ENCODE data around the gene PPP3CA.

Gene PPP3CA

DNA sequence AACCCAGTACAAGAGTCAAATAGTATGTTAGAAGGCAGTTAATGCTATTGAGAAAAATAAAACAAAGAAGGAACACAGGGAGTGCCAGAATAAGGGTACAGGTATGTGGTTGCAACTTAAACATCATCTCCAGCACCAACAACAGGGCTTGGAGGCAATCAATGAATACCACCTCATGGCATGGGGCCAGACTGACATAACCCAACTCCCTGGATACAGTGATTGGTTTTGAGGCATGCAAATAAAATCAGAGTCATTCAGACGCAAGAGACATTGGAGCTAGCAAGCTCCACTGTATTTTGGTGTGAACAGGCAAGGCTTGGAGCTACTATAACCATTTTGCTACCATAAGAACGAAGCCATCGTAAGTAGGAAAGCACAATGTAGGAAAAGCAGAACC is 56.7 kb downstream of the PPP3CA start:
- TF ChIP-seq, protein P1, sequence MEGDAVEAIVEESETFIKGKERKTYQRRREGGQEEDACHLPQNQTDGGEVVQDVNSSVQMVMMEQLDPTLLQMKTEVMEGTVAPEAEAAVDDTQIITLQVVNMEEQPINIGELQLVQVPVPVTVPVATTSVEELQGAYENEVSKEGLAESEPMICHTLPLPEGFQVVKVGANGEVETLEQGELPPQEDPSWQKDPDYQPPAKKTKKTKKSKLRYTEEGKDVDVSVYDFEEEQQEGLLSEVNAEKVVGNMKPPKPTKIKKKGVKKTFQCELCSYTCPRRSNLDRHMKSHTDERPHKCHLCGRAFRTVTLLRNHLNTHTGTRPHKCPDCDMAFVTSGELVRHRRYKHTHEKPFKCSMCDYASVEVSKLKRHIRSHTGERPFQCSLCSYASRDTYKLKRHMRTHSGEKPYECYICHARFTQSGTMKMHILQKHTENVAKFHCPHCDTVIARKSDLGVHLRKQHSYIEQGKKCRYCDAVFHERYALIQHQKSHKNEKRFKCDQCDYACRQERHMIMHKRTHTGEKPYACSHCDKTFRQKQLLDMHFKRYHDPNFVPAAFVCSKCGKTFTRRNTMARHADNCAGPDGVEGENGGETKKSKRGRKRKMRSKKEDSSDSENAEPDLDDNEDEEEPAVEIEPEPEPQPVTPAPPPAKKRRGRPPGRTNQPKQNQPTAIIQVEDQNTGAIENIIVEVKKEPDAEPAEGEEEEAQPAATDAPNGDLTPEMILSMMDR (IDR thresholded peaks at IDR 0.05; ENCODE audit: insufficient read depth, low read depth, low read length, missing control alignments): no peak
- DNase-seq (ENCODE audit: low read depth): no peak
- no peak overlapping the region for H3K4me3 ChIP-seq (ENCODE audit: low read length)

GRCh38 chr4:101289306-101289705 is 58.0 kb downstream of the PPP3CA start:
- no peak for DNase-seq (ENCODE audit: low read depth)
- TF ChIP-seq, protein P1 (IDR thresholded peaks at IDR 0.05; ENCODE audit: insufficient read depth, low read depth, low read length, missing control alignments): no peak
- no peak overlapping the region for H3K4me3 ChIP-seq (ENCODE audit: low read length)

GRCh38 chr4:101288365-101289145 is 58.8 kb downstream of the PPP3CA start:
- H3K4me3 ChIP-seq (ENCODE audit: low read length): no peak overlapping the region
- DNase-seq (ENCODE audit: low read depth): no peak
- TF ChIP-seq, protein P1 (IDR thresholded peaks at IDR 0.05; ENCODE audit: insufficient read depth, low read depth, low read length, missing control alignments): no peak

GRCh38 chr4:101287324-101287723 is 60.0 kb downstream of the PPP3CA start:
- DNase-seq (ENCODE audit: low read depth): no peak
- TF ChIP-seq, protein P1 (IDR thresholded peaks at IDR 0.05; ENCODE audit: insufficient read depth, low read depth, low read length, missing control alignments): no peak
- H3K4me3 ChIP-seq (ENCODE audit: low read length): no peak overlapping the region

DNA sequence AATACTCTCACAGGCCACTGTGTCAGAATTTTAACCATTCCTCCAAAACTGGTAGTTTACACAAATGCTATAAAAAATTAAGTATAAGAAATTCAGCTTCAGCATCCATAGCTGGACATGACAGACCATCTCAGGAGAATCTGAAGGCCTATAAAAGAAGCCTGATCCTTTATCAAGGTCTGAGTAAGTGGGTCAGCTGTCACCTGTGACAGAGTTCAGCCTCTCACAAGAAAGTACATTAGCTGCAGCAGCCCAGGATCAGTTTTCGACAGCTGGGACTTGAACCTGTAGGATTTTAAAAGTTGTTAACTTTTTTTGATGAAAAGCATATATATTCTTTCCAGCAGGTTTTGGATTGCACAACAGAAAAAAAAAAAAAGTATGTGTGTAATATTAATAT is 60.7 kb downstream of the PPP3CA start:
- H3K4me3 ChIP-seq (ENCODE audit: low read length): no peak overlapping the region
- no peak for DNase-seq (ENCODE audit: low read depth)
- TF ChIP-seq, protein P1 (IDR thresholded peaks at IDR 0.05; ENCODE audit: insufficient read depth, low read depth, low read length, missing control alignments): no peak

GRCh38 chr4:101285985-101286384 is 61.3 kb downstream of the PPP3CA start:
- TF ChIP-seq, protein P1 (IDR thresholded peaks at IDR 0.05; ENCODE audit: insufficient read depth, low read depth, low read length, missing control alignments): no peak
- H3K4me3 ChIP-seq (ENCODE audit: low read length): no peak overlapping the region
- DNase-seq (ENCODE audit: low read depth): no peak

DNA sequence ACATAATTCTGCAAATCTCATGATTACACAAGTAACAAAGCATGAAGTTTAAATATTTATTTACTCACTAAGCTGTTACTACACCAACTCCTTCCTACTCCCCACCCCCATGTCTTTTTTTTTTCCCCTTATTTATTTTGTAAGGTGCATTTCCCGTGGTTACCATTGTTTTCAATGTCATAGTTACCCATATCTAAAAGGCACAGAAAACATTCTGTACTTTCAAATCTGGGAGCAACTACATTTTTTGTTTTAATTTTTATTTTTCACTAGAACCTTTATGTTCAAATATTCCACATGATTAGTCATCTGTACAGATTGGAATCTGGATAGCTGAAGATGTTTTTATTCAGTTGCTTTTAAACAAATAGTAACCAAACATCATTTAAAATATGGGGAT is 62.8 kb downstream of the PPP3CA start:
- TF ChIP-seq, protein P1 (IDR thresholded peaks at IDR 0.05; ENCODE audit: insufficient read depth, low read depth, low read length, missing control alignments): no peak
- no peak overlapping the region for H3K4me3 ChIP-seq (ENCODE audit: low read length)
- no peak for DNase-seq (ENCODE audit: low read depth)

All from epithelial cell of esophagus (primary cell).